HG02798 (cell line): ENCODE data around the gene CT83.

Experiments used
- ATAC-seq: cut with Tn5 transposase; IDR thresholded peaks from one replicate; pipeline ENCODE4 v1.9.1; 2021; ENCODE audit warnings: mild to moderate bottlenecking; ENCODE audit not compliant: unreplicated experiment, poor library complexity

CT83 gene, protein sequence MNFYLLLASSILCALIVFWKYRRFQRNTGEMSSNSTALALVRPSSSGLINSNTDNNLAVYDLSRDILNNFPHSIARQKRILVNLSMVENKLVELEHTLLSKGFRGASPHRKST

DNA sequence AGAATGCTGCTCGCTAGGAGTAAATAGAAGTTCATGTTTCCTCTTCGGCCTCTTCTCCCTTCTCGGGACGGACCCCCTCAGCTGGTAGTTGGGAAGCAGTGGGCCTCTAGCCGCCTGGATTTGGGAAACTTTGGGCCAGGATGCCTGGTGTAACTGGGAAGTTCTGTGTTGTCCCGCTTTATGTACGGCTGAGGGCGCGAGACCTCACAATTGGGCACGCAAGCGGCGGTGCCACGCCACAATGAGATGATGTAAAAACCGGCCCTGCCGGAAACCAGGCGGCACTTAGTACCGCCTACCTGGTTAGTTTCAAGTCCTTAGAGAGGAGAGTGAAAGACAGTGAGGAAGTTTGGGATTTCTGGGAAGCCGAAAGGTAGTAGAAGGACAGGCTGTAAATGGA lies at the start of gene CT83:
CT83 (minus strand) TSS at position 155 of the 400 bp plus-strand sequence; CDS start at position 35, 120 bp downstream.
- ATAC-seq, result no peak

DNA sequence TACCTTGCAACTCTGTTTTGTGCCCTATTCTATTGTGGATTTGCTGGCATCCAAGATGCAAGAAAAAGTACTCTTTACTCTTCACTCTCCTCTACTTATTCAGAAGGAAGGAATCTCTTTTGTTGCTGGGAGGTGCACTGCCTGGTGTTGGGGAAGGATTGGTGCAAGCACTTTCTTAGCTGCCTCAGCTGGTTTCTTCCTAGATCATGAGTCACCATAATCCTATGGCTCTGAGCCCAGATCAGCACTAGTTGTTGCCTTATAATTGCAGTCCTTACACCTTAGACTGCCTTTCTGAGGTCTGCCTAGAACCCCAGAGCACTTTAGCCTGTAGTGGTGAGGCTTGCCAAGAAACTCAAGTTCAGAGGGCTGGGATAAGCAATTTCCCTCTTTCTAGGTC lies 37.0 kb upstream of the CT83 start:
- no peak for ATAC-seq

DNA sequence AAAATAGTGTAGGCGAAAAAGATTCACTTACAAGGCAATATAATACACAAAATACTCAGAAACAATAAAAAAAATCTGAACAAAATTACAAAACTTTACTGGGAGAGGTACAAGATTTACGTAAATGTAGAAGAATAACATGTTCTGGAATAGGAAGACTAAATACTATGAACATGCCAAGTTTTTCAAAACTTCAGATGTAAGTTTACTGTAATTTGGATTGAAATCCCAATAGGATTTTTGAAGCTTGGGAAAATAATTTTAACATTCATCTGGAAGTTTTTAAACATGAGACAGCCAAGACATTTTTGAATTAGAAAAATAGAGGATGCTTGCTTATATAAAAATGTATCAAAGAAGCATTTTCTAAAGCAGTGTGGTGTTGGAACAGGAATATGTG lies 30.5 kb upstream of the CT83 start:
- no peak for ATAC-seq

DNA sequence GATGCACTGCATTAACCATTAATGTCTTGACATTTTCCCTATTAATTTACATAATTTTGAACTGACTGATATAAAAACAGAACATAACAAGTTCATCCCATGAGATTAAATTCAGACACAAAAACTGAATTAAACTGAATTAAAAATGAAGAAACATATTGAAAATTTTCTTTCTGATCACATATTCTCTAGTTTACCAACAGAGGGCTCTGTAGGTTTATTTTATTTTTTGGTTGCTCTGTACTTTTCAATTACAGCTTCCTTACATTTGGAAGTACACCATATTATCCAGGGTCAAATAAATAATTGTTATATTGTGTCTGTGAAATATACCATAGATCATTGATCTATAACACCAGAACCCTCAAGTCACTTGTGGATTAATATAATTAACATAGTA lies 27.3 kb upstream of the CT83 start:
- no peak for ATAC-seq

DNA sequence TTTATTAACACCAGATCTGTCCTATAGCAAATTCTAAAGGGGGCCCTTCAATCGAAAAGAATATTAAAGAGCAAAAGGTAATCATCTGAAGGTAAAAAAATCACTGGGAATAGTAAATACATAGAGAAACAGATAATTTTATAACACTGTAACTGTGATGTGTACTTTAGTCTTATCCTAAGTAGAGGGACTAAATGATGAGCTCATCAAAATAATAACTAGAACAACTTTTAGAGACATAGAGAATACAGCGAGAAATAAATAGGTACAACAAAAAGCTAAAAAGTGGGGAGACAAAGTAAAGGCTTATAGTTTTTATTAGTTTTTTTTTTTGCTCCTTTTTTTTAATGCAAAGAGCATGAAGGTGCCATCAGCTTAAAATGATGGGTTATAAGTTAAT lies 17.3 kb upstream of the CT83 start:
- ATAC-seq, result no peak

DNA sequence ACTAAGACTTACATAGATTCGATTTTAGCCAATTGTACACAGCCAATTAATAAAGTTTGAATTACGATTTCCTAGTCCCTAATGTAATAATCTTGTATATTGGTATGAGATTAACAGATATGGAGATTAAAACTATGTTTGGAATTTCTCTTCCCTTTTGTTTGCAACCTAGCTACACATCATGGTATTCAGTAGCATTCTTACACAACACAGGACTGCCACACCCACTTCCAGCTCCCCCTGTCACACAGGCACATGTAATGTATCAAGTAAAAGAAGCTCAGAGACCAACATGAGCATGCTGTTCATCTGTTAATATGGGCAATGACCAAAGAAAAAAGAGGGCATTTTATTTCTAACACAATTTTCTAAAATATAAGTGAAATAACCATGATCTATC lies 13.6 kb downstream of the CT83 start:
- no peak for ATAC-seq

DNA sequence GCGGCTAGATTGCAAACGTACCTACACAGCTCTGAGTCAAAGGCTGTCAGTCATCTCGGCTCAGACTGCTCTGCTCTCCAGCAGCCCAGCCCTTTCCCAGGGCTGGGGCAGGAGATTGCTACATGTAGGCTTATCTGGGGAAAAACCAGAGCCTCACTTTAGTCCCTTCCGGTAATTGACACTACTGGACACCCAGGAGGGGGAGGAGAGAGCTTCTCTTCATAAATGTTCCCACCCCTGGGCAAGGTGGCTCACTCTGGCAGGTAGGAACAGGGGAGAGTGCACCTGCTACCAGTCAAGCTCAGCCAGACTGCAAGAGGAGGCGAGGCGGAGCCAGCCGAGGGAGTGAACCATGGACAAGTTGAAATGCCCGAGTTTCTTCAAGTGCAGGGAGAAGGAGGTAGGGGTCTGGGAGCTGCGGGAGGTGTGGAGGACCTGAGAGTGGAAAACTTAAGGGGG lies 26.4 kb downstream of the CT83 start, which contains the start of gene SLC6A14:
SLC6A14 (plus strand) TSS at position 249 of the 459 bp plus-strand sequence; CDS start at position 353, 104 bp downstream.
- ATAC-seq, result no peak

DNA sequence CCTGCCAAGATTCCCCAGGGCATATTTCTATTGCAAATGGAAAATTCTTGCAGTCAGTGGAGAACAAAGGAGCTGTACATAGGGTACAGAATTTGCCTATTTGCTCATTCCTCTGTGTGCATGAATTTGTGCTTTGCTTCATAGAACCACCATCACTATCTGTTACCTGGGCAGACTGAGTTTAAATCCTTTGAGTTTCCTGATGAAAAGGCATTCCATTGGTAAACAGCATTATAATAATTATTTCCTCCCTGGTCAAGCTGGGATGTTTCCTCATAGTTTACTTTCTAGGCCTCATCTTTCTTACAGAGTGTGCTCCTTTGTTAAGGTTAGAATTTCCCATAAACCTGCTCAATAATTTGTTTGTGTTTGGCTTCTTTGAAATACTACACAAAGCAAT lies 27.2 kb downstream of the CT83 start:
- ATAC-seq, result no peak

DNA sequence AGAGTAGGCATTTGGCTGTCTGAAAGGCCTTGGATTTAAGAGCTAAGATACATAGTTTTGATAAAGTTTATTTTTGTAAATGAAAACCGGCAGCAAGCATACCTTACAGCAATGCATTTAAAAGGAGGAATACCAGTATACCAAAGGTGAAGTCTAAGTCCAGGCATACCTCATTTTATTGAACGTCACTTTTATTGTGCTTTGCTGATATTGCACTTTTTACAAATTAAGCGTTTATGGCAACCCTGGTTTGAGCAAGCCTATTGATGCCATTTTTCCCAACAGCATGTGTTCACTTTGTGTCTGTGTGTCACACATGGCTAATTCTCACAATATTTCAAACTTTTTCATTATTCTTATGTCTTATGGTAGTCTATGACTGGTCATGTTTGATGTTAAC lies 34.8 kb downstream of the CT83 start:
- no peak for ATAC-seq

DNA sequence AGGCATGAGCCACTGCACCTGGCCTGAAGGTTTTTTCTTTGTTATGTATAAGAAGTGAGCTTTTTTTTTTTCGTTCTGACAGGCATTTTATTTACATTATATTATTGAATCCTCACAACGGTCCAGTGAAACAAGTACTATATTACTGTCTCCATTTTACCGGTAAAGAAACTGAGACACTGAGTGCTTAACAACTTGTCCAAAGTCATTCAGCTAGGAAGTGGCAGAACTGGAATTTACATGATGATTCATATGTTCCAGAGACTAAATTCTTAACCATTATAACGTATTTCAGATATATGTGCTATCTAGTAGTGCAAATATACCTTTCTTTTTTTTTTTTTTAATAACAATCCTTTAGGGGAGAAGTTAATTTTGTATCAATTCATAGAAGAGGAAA lies 44.8 kb downstream of the CT83 start:
- no peak for ATAC-seq

DNA sequence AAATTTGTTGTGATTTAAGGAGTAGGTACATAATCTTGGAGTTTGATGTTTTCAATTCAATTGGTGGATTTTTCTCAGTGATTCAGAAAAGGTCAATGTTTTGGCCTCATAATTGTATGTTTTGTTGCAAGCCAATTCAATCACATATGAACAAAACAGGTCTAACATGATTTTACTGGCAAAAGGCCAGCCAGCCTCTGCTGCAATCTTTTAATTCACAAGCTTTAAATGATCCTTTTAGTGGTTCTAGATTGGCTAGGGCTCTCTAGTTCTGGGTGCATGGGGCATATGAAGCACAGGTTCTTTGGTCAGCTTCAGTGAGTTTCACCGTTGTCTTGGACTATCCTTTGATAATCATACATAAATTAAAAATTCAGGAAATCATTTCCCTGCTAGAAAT lies 45.6 kb downstream of the CT83 start:
- ATAC-seq, result no peak

DNA sequence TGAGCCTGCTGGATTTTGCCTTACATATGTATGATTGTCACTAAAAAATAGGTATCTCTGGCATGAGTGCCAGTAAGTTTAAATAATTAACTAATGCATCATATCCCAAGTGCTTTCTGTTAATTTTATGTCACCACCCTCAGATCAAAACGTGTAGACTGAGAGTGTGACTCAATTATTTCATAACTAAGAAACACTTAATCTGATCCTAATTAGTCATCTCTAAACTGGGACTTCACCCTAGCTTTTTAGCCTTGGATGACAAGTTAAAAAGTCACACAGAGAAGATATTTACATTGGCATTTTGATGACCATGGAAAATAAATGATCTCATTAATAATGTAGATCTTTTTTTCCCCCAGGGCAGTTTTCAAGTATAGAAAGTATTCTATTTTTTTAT lies 49.5 kb downstream of the CT83 start:
- no peak for ATAC-seq
